ENCODE measurements around the gene COL4A1. TPM values are rescaled to one million over a fixed set of nuclear protein-coding genes. Genes with fewer than 3 reads are reported as not detected.

COL4A1 gene
- total RNA-seq, 2 donors from 2014 or later: 27.0 to 97.0 TPM

DNA sequence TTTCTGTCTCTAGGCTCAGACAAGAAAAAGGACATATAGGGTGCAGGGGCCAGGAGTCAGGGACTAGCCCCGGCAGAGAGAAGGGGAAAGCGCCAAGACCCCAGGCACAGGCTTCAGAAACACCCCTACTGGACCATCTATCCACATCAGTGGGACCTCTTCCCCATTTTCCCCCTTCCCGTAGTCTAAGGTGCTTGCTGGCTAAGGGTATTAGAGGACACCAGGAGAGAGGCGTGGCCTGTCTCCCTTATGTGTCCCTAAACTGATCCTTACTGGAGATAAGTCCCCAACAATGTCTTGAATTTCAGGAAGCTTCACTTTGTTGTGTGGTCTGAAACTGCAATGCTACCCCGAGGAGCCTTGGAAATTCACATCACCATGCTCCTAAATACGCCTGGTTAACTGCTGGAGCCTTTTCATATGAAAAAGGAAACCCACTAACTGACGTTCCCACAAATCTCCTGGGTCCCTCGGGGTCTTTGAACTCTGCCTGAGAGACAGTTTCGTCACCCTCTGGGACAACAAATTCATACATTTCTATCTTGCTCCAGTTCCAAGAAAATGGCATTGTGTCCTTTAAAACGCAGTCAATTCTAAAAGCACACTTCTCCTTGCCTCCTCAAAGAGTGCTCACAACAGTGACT is 197.7 kb downstream of the COL4A1 start:
- Histone ChIP-seq H3K27ac (no peak overlapping the region), H3K4me1 (no peaks in the 10 kb centered on the region), H3K27me3 (no peaks in the 10 kb centered on the region), H3K4me3 (no peak overlapping the region), H3K36me3 (no peaks in the 10 kb centered on the region), H3K9me3 (no peaks in the 10 kb centered on the region), H3K9ac (ENCODE audit: low read depth in 2 of 2, low read length in 2 of 2) (no peak overlapping the region)
- TF ChIP-seq, protein P1, sequence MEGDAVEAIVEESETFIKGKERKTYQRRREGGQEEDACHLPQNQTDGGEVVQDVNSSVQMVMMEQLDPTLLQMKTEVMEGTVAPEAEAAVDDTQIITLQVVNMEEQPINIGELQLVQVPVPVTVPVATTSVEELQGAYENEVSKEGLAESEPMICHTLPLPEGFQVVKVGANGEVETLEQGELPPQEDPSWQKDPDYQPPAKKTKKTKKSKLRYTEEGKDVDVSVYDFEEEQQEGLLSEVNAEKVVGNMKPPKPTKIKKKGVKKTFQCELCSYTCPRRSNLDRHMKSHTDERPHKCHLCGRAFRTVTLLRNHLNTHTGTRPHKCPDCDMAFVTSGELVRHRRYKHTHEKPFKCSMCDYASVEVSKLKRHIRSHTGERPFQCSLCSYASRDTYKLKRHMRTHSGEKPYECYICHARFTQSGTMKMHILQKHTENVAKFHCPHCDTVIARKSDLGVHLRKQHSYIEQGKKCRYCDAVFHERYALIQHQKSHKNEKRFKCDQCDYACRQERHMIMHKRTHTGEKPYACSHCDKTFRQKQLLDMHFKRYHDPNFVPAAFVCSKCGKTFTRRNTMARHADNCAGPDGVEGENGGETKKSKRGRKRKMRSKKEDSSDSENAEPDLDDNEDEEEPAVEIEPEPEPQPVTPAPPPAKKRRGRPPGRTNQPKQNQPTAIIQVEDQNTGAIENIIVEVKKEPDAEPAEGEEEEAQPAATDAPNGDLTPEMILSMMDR (IDR thresholded peaks at IDR 0.05): no peak
- intact Hi-C loops (cut with DNase I): no loop called here
- no peak for DNase-seq

DNA sequence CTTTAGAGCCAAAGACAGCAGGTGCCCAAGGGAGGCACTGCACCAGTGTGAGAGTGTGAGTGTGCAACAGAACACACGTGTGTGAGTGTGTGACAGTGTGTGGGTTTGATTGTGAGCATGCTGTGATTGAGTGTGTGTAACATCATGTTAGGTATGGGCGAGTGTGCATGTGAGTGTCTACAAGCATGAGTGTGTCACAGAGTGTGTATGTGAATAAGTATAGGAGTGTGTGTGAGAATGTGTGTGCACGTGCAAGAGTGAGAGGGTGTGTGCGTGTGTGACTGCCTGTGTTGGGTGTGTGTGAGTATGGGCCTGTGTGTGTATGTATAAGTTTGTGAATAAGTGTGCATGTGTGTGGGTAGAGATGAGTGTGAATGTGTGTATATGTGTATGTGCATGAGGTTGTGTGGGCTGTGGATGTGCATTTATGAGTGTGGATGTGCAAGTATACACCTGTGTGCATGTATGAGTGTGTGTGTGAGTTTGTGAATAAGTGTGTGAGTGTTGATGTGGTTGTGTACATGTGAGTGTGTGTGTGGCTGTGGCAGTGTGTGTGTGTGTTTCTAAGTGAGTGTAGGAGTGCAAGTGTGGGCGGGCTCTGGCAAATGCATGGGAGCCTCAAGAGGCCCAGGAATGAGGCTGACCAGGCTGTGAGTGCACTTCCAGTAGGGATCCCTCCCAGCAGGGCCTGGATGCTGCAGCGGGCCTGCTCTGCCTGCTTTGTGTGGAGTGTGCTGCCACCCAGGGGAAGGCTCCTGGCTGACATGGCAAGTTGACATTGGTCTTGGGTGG is 198.4 kb downstream of the COL4A1 start:
- TF ChIP-seq, protein P1 (IDR thresholded peaks at IDR 0.05): peak; percentile 25
- intact Hi-C loops (cut with DNase I): no loop called here
- DNase-seq: peak; percentile 40
- Histone ChIP-seq H3K4me1 (no peaks in the 10 kb centered on the region), H3K4me3 (no peak overlapping the region), H3K27me3 (no peaks in the 10 kb centered on the region), H3K9ac (ENCODE audit: low read depth in 2 of 2, low read length in 2 of 2) (no peak overlapping the region), H3K9me3 (no peaks in the 10 kb centered on the region), H3K27ac (no peak overlapping the region), H3K36me3 (no peaks in the 10 kb centered on the region)

DNA sequence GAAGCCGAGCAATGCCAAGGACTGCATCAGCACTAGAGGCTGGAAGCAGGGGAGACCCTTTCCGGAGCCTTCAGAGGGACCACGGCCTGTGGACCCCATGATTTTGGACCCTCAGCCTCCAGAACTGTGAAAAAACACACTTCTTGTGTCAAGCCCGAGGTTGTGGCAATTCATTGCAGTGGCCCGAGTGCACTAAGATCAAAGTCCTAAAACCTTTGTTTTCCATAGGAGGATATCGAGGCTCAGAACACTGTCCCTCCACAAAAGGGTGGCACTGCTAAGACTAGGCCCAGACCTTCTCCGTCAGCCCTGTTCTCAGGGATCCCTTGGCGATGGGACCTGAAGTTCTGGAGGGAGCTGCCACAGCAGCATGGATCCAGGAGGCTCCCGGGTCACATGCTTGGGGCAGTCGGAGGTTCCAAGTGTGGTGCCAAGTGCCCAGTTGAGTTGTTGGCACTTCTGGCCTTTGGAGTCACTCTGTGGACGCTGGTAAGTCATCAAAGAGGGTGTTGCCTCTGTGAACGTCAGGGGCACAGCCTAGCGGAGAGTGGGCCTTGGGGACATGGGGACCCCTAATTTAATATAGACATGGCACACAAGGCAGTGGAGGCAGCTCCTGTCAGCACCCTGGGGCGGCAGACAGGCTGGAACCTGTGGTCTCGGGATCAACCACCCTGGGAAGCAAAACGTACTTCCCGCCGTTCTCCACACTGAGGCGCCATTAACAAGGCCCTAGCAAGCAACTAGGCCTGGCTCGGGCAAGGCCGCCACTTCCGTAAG is 199.2 kb downstream of the COL4A1 start:
- DNase-seq: no peak
- Histone ChIP-seq H3K9me3 (no peaks in the 10 kb centered on the region), H3K4me1 (no peaks in the 10 kb centered on the region), H3K9ac (ENCODE audit: low read depth in 2 of 2, low read length in 2 of 2) (no peak overlapping the region), H3K27ac (no peak overlapping the region), H3K27me3 (no peaks in the 10 kb centered on the region), H3K36me3 (no peaks in the 10 kb centered on the region), H3K4me3 (no peak overlapping the region)
- intact Hi-C loops (cut with DNase I): no loop called here
- TF ChIP-seq, protein P1 (IDR thresholded peaks at IDR 0.05): no peak

DNA sequence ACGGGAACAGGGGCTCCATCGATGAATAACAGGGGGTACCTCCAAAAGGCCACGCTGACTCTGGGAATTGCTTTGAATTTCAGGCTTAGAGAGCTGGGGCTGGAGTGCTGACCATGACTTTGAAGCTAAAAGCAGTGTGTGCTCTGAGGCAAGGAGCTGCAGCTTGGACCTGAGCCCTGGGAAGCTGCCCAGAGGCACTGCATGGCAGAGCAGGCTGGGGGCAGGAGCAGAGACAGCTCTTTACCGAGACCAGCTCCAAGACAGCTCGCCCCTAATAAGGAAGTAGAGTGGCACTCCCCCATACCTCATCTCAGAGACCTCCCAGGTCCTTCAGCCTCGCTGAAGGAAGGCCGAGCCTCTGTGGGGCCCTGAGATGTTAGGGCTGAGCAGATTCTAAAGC is 200.2 kb downstream of the COL4A1 start:
- intact Hi-C loops (cut with DNase I): no loop called here
- H3K9me3 ChIP-seq: no peaks in the 10 kb centered on the region
- H3K27me3 ChIP-seq: no peaks in the 10 kb centered on the region
- no peaks in the 10 kb centered on the region for H3K4me1 ChIP-seq
- H3K9ac ChIP-seq (ENCODE audit: low read depth in 2 of 2, low read length in 2 of 2): no peak overlapping the region
- H3K27ac ChIP-seq: no peak overlapping the region
- H3K36me3 ChIP-seq: no peaks in the 10 kb centered on the region
- DNase-seq: no peak
- TF ChIP-seq, protein P1 (IDR thresholded peaks at IDR 0.05): no peak
- H3K4me3 ChIP-seq: no peak overlapping the region

DNA sequence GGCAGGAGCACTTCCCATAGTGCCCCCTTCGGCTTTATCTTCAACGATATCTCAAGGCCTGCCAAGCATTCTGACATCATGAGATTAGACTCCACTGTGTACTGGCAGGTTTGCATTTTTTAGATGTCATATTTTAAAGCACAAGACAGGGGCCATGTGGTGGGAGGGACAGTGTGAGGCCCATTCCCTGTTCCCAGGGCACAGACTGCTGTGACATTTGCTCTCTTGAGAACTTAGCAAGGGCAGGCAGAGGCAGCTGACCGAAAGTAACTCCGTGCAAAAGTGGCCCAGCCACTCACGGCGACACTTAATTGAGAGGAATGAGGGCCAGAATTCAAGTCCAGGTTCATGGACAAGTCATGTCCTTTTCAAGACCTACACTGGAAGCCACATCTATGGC is 201.8 kb downstream of the COL4A1 start:
- Histone ChIP-seq H3K4me1 (no peaks in the 10 kb centered on the region), H3K9ac (ENCODE audit: low read depth in 2 of 2, low read length in 2 of 2) (no peak overlapping the region), H3K27ac (no peak overlapping the region), H3K27me3 (no peaks in the 10 kb centered on the region), H3K4me3 (no peak overlapping the region), H3K36me3 (no peaks in the 10 kb centered on the region), H3K9me3 (no peaks in the 10 kb centered on the region)
- intact Hi-C loops (cut with DNase I): no loop called here
- DNase-seq: no peak
- TF ChIP-seq, protein P1 (IDR thresholded peaks at IDR 0.05): no peak

Measured in colonic mucosa (tissue), 4 donors.